H9 (cell line): ENCODE data around the gene TBC1D2. TPM values are rescaled to one million over a fixed set of nuclear protein-coding genes. Genes with fewer than 3 reads are reported as not detected.

Experiments used
- DNase-seq: peaks from one replicate; pipeline ENCODE4 v3.0.0-alpha.2; 2017
- H2AFZ ChIP-seq: one replicate; pipeline ENCODE4 v1.6.1; 2013; ENCODE audit warnings: mild to moderate bottlenecking, low read length, control low read depth, moderate library complexity
- H2AK5ac ChIP-seq: 2 replicates; pipeline ENCODE4 v1.6.1; 2013; ENCODE audit warnings: low read length, control low read depth, mixed read lengths; ENCODE audit not compliant: insufficient read length
- H2BK120ac ChIP-seq: one replicate; pipeline ENCODE4 v1.6.1; 2013; ENCODE audit warnings: low read depth, mild to moderate bottlenecking, low read length, control low read depth, inconsistent platforms; ENCODE audit not compliant: poor library complexity, severe bottlenecking
- H2BK12ac ChIP-seq: 2 replicates; pipeline ENCODE4 v1.6.1; 2013; ENCODE audit warnings: low read length, control low read depth, mixed read lengths, low read depth; ENCODE audit not compliant: insufficient read length
- H2BK15ac ChIP-seq: 2 replicates; pipeline ENCODE4 v1.6.1; 2013; ENCODE audit warnings: low read depth, low read length, control low read depth
- H2BK20ac ChIP-seq: one replicate; pipeline ENCODE4 v1.6.1; 2013; ENCODE audit warnings: low read depth, mild to moderate bottlenecking, low read length, control low read depth, inconsistent platforms; ENCODE audit not compliant: poor library complexity, severe bottlenecking
- H2BK5ac ChIP-seq: 2 replicates; pipeline ENCODE4 v1.6.1; 2013; ENCODE audit warnings: low read length, control low read depth, mixed read lengths; ENCODE audit not compliant: insufficient read length
- H3K14ac ChIP-seq: 2 replicates; pipeline ENCODE4 v1.6.1; 2013; ENCODE audit warnings: low read length, control low read depth; ENCODE audit not compliant: insufficient read depth
- H3K18ac ChIP-seq: 2 replicates; pipeline ENCODE4 v1.6.1; 2013; ENCODE audit warnings: low read depth, mild to moderate bottlenecking, mixed read lengths, low read length, control low read depth; ENCODE audit not compliant: insufficient read length
- H3K23ac ChIP-seq: 2 replicates; pipeline ENCODE4 v1.6.1; 2013; ENCODE audit warnings: low read length, control low read depth, mixed read lengths, low read depth; ENCODE audit not compliant: insufficient read length
- H3K23me2 ChIP-seq: 2 replicates; pipeline ENCODE4 v1.6.1; 2013; ENCODE audit warnings: low read depth, mild to moderate bottlenecking, mixed read lengths, low read length, control low read depth; ENCODE audit not compliant: insufficient read length, poor library complexity, severe bottlenecking
- H3K27ac ChIP-seq: 2 replicates; pipeline ENCODE4 v1.5.1; 2013; ENCODE audit warnings: low read length, control low read depth, mixed read lengths, low read depth; ENCODE audit not compliant: insufficient read length
- H3K27me3 ChIP-seq: 2 replicates; pipeline ENCODE4 v1.6.1; 2013; ENCODE audit warnings: low read length, control low read depth, inconsistent platforms; ENCODE audit not compliant: insufficient read depth
- H3K4ac ChIP-seq: 2 replicates; pipeline ENCODE4 v1.6.1; 2013; ENCODE audit warnings: low read depth, mild to moderate bottlenecking, control low read depth, inconsistent platforms, low read length, moderate library complexity
- H3K4me1 ChIP-seq: 2 replicates; pipeline ENCODE4 v1.6.1; 2013; ENCODE audit warnings: low read length, control low read depth, inconsistent platforms; ENCODE audit not compliant: insufficient read depth
- H3K4me2 ChIP-seq: 2 replicates; pipeline ENCODE4 v1.6.1; 2013; ENCODE audit warnings: low read length, control low read depth, mixed read lengths; ENCODE audit not compliant: insufficient read length, insufficient read depth
- H3K56ac ChIP-seq: 2 replicates; pipeline ENCODE4 v1.6.1; 2013; ENCODE audit warnings: low read depth, mild to moderate bottlenecking, mixed read lengths, low read length, control low read depth; ENCODE audit not compliant: insufficient read length
- H3K79me1 ChIP-seq: 2 replicates; pipeline ENCODE4 v1.6.1; 2013; ENCODE audit warnings: low read depth, mild to moderate bottlenecking, moderate library complexity, low read length, control low read depth, inconsistent platforms; ENCODE audit not compliant: insufficient read depth, poor library complexity, severe bottlenecking
- H3K79me2 ChIP-seq: 2 replicates; pipeline ENCODE4 v1.6.1; 2013; ENCODE audit warnings: low read length, control low read depth, inconsistent platforms; ENCODE audit not compliant: insufficient read depth
- H3K9ac ChIP-seq: 2 replicates; pipeline ENCODE4 v1.6.1; 2013; ENCODE audit warnings: low read length, control low read depth, mixed read lengths; ENCODE audit not compliant: insufficient read length; ENCODE audit errors: extremely low read depth
- H3K9me3 ChIP-seq: one replicate; pipeline ENCODE4 v1.6.1; 2013; ENCODE audit warnings: low read depth, low read length, inconsistent platforms; ENCODE audit not compliant: control insufficient read depth
- H3T11ph ChIP-seq: one replicate; pipeline ENCODE4 v1.6.1; 2013; ENCODE audit warnings: mild to moderate bottlenecking, low read length, control low read depth, inconsistent platforms
- H4K20me1 ChIP-seq: one replicate; pipeline ENCODE4 v1.6.1; 2013; ENCODE audit not compliant: control insufficient read depth, insufficient read length, insufficient read depth
- H4K5ac ChIP-seq: 2 replicates; pipeline ENCODE4 v1.6.1; 2013; ENCODE audit warnings: low read depth, mild to moderate bottlenecking, mixed read lengths, low read length, control low read depth; ENCODE audit not compliant: insufficient read length
- H4K8ac ChIP-seq: replicated peaks from 2 replicates; pipeline ENCODE4 v1.6.1; 2013; ENCODE audit warnings: low read length, control low read depth, mixed read lengths, low read depth; ENCODE audit not compliant: insufficient read length
- H4K91ac ChIP-seq: 2 replicates; pipeline ENCODE4 v1.6.1; 2013; ENCODE audit warnings: low read depth, mild to moderate bottlenecking, moderate library complexity, mixed read lengths, low read length, control low read depth; ENCODE audit not compliant: insufficient read length
- H3K27ac Mint-ChIP-seq, 3 experiments: 2 replicates in 2 of 3; 3 replicates in 1 of 3; pipeline ENCODE4 v1.8.0; 2020 to 2021; ENCODE audit warnings: mixed read lengths in 3 of 3, mild to moderate bottlenecking in 1 of 3, moderate library complexity in 1 of 3
- H3K27me3 Mint-ChIP-seq: 2 replicates; pipeline ENCODE4 v1.8.0; 2021; ENCODE audit warnings: low read depth, mild to moderate bottlenecking, moderate library complexity, mixed read lengths
- H3K36me3 Mint-ChIP-seq, 3 experiments: 2 replicates in 2 of 3; 3 replicates in 1 of 3; pipeline ENCODE4 v1.8.0; 2020 to 2021; ENCODE audit warnings: low read depth in 3 of 3, mixed read lengths in 3 of 3; ENCODE audit not compliant: insufficient read depth in 1 of 3
- H3K4me1 Mint-ChIP-seq, 2 experiments: 2 replicates each; pipeline ENCODE4 v1.8.0; 2020; ENCODE audit warnings: mixed read lengths in 2 of 2
- H3K4me3 Mint-ChIP-seq, 2 experiments: 2 replicates in 1 of 2; 3 replicates in 1 of 2; pipeline ENCODE4 v1.8.0; 2020 to 2021; ENCODE audit warnings: mild to moderate bottlenecking in 2 of 2, mixed read lengths in 2 of 2, moderate library complexity in 1 of 2
- H3K9me3 Mint-ChIP-seq, 2 experiments: 2 replicates in 1 of 2; 3 replicates in 1 of 2; pipeline ENCODE4 v1.8.0; 2020; ENCODE audit warnings: mild to moderate bottlenecking in 2 of 2, mixed read lengths in 2 of 2, moderate library complexity in 1 of 2
- CTCF ChIP-seq: fragments of 200-600 bp; sonication (generic); conservative IDR thresholded peaks from 3 replicates; pipeline ENCODE4 v1.8.0; 2021; ENCODE audit warnings: antibody characterized with exemption, mild to moderate bottlenecking
- WGBS: extraction: QIAGEN DNeasy Blood & Tissue Kit; methylation state at CpG from one replicate; pipeline ENCODE4 v1.1.7; 2013; ENCODE audit warnings: missing lambda C conversion rate, low lambda C conversion rate, mixed read lengths; ENCODE audit not compliant: insufficient read length; ENCODE audit errors: extremely low coverage; 5-methylcytosine and 5-hydroxymethylcytosine counted together
- total RNA-seq: library from RNA; stranded (reverse); gene quantifications from 2 replicates; pipeline ENCODE4 v1.2.1, GENCODE V29; 2021

TBC1D2 gene
- total RNA-seq, 1 experiment from 2014 or later, result 2.9 TPM

- Histone ChIP-seq H3K23ac (no peak overlapping the region), H2BK120ac (no peak overlapping the region), H3K4ac (peak overlapping the region; percentile 19; the same call in 1 of the 2 replicates), H4K8ac (no peak overlapping the region), H3K27me3 (no peaks in the 10 kb centered on the region), H3K56ac (no peak overlapping the region), H3K79me1 (no peaks in the 10 kb centered on the region), H4K91ac (no peak overlapping the region), H4K20me1 (no peaks in the 10 kb centered on the region), H2BK20ac (peak overlapping the region; percentile 61), H2AFZ (no peak overlapping the region), H2BK5ac (no peak overlapping the region), H3K27ac (peak overlapping the region; percentile 67), H3K9me3 (no peaks in the 10 kb centered on the region), H3K18ac (no peak overlapping the region), H2BK15ac (no peak overlapping the region), H3K14ac (peak overlapping the region; percentile 8; the same call in 1 of the 2 replicates), H3K23me2 (no peaks in the 10 kb centered on the region), H3T11ph (no peak overlapping the region), H3K4me1 (peaks cover 13% of the 10 kb centered on the region), H4K5ac (no peak overlapping the region), H3K79me2 (no peaks in the 10 kb centered on the region), H2AK5ac (no peak overlapping the region), H3K9ac (no peak overlapping the region), H3K4me2 (peak overlapping the region; percentile 8), H2BK12ac (no peak overlapping the region)
- Mint-ChIP-seq H3K36me3 (peaks cover 0 to 16% (median 0%) of the 10 kb centered on the region in 3 experiments; a peak in 5 of 7 replicates), H3K27ac (peak overlapping the region; percentile 89 to 98 (median 95); a peak in 4 of 7 replicates), H3K9me3 (no peaks in the 10 kb centered on the region; a peak in 1 of 5 replicates), H3K4me3 (0 out of 5 replicates have a peak overlapping the region, but pooled peaks of 1 of the 2 experiments have one; percentile 18), H3K27me3 (no peaks in the 10 kb centered on the region), H3K4me1 (peaks cover 45 to 46% of the 10 kb centered on the region in 2 experiments)
- TF ChIP-seq CTCF, result no peak
- DNase-seq, result no peak
- no CpG with 5 or more reads among the region's 11 CpGs for WGBS
Observed at GRCh38 chr9:98219794-98220370, 35.6 kb downstream of the TBC1D2 start.
